MCF 10A (cell line): ENCODE data around the gene PARD6G. TPM values are rescaled to one million over a fixed set of nuclear protein-coding genes. Genes with fewer than 3 reads are reported as not detected.

Experiments
- BruUV-seq: library from RNA; stranded (reverse); fragments of 400-500 nt; replicated peaks from 2 replicates; lab custom pipeline; 2021; lab: Mats Ljungman, UMichigan
- CTCF ChIA-PET: fragments of 300-600 bp; sonication (Branson Sonifier 250); formaldehyde crosslinking; extraction: SDS; loops from one replicate; lab custom pipeline; 2021; ENCODE audit warnings: antibody characterized with exemption, inconsistent platforms; lab: Yijun Ruan, JAX
- POLR2A ChIA-PET: fragments of 300-600, 350-650 bp; sonication (Branson Sonifier 250); formaldehyde crosslinking; extraction: SDS; loops from one replicate; lab custom pipeline; 2020; ENCODE audit warnings: antibody characterized with exemption, inconsistent platforms; lab: Yijun Ruan, JAX
- DNase-seq: peaks from one replicate; pipeline ENCODE4 v3.0.0-alpha.2; 2018; ENCODE audit not compliant: unreplicated experiment
- H3K27ac Mint-ChIP-seq: one replicate; pipeline ENCODE4 v1.8.0; 2022; ENCODE audit warnings: mild to moderate bottlenecking, low read depth, mixed read lengths; ENCODE audit not compliant: unreplicated experiment
- H3K27me3 Mint-ChIP-seq: one replicate; pipeline ENCODE4 v1.8.0; 2022; ENCODE audit warnings: mixed read lengths; ENCODE audit not compliant: insufficient read depth, unreplicated experiment
- H3K36me3 Mint-ChIP-seq: one replicate; pipeline ENCODE4 v1.8.0; 2022; ENCODE audit warnings: mild to moderate bottlenecking, moderate library complexity, mixed read lengths; ENCODE audit not compliant: insufficient read depth, unreplicated experiment
- H3K4me1 Mint-ChIP-seq: one replicate; pipeline ENCODE4 v1.8.0; 2022; ENCODE audit warnings: mixed read lengths; ENCODE audit not compliant: insufficient read depth, unreplicated experiment
- H3K4me3 Mint-ChIP-seq: one replicate; pipeline ENCODE4 v1.8.0; 2022; ENCODE audit warnings: mild to moderate bottlenecking, moderate library complexity, mixed read lengths; ENCODE audit not compliant: unreplicated experiment
- H3K9me3 Mint-ChIP-seq: one replicate; pipeline ENCODE4 v1.8.0; 2022; ENCODE audit warnings: mixed read lengths; ENCODE audit not compliant: unreplicated experiment
- intact Hi-C: fragments of 100-400 bp; cut with micrococcal nuclease; formaldehyde crosslinking; loops from 2 replicates; pipeline ENCODE4 v1.14.1; 2022
- total RNA-seq: library from RNA; stranded (reverse); gene quantifications from 2 replicates; pipeline ENCODE4 v1.2.3, GENCODE V29; 2022
- TF ChIP-seq, protein P1 (sequence below): fragments of 200-600 bp; IDR thresholded peaks from one replicate; pipeline ENCODE4 v1.8.0; 2022; ENCODE audit warnings: antibody characterized with exemption, mild to moderate bottlenecking; ENCODE audit not compliant: unreplicated experiment

The PARD6G gene
- total RNA-seq, 1 experiment from 2014 or later: 8.1 TPM

DNA sequence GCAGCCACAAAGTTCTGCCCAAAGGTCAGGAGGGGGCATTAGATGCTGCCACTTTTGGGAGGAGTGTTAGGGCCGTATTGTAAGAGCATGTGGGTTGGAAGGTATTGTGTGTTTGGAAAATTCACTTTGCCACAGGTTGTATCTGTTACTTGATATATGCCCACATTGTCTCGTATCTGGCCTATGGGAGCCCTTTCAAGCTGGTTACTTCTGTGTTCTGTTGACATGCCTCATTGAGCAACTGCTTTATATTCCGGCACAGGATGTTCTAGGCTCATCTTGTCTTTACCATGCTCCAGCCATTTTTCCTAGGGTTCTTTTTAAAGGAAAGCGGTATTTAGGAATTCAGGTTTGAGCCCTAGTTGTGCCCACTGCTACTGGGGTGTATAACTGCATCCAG is 132.3 kb downstream of the PARD6G start:
- Mint-ChIP-seq H3K36me3 (peaks cover 32% of the 10 kb centered on the region), H3K4me3 (no peak overlapping the region), H3K27me3 (no peaks in the 10 kb centered on the region), H3K27ac (no peak overlapping the region), H3K9me3 (no peaks in the 10 kb centered on the region), H3K4me1 (peaks cover 14% of the 10 kb centered on the region)
- intact Hi-C loops: no loop called here
- TF ChIP-seq, protein P1, sequence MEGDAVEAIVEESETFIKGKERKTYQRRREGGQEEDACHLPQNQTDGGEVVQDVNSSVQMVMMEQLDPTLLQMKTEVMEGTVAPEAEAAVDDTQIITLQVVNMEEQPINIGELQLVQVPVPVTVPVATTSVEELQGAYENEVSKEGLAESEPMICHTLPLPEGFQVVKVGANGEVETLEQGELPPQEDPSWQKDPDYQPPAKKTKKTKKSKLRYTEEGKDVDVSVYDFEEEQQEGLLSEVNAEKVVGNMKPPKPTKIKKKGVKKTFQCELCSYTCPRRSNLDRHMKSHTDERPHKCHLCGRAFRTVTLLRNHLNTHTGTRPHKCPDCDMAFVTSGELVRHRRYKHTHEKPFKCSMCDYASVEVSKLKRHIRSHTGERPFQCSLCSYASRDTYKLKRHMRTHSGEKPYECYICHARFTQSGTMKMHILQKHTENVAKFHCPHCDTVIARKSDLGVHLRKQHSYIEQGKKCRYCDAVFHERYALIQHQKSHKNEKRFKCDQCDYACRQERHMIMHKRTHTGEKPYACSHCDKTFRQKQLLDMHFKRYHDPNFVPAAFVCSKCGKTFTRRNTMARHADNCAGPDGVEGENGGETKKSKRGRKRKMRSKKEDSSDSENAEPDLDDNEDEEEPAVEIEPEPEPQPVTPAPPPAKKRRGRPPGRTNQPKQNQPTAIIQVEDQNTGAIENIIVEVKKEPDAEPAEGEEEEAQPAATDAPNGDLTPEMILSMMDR: no peak
- CTCF ChIA-PET: no interaction called here
- DNase-seq: no peak
- BruUV-seq: no TSS peak
- POLR2A ChIA-PET: no interaction called here

DNA sequence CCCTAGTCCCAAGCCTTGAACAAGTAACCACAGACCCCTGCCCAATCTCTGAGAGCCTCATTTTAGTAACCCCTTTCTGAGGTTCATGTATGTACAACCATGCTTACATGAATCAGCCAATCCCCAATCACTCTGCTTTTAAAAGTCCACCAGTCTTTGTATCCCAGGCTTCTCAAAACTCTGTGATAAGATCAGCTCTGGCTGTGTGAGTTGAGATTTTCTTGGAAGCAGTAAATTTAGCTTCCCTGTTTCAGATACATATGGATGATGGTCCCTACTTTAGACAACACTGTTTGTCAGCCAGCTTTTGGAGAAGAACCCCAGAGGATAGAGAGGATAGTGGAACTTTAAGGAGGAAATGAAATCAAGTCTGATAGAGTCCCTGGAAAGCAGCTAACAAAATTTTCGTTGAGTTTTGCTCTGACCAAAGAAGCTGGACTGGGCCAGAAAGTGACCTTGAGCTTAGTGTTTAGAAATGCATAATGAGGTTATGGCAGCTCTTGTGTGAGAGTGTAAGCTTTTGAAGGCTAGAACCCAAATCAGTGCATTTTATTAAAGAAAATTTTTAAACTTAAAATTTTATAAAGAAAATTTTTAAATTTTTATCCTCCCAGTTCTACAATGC is 134.6 kb downstream of the PARD6G start:
- H3K36me3 Mint-ChIP-seq: peaks cover 10% of the 10 kb centered on the region
- BruUV-seq: no TSS peak
- H3K9me3 Mint-ChIP-seq: no peaks in the 10 kb centered on the region
- ChIA-PET CTCF (interaction anchor here (0.7 to 1.7 kb wide), 3 partner anchors 19 to 58 kb away, joined by 3 to 6 read pairs (median 4); no protein-coding TSS in a partner anchor), POLR2A (interaction anchor here (0.6 to 1.9 kb wide), 6 partner anchors 11 to 125 kb away, joined by 3 to 21 read pairs (median 4); no protein-coding TSS in a partner anchor)
- DNase-seq: no peak
- H3K27ac Mint-ChIP-seq: no peak overlapping the region
- TF ChIP-seq, protein P1: no peak
- peaks cover 14% of the 10 kb centered on the region for H3K4me1 Mint-ChIP-seq
- no peaks in the 10 kb centered on the region for H3K27me3 Mint-ChIP-seq
- intact Hi-C loops: loop anchor here (5.0 kb wide), 1 partner anchor 80 kb away; the partner anchor contains the start of gene RBFA
- no peak overlapping the region for H3K4me3 Mint-ChIP-seq

DNA sequence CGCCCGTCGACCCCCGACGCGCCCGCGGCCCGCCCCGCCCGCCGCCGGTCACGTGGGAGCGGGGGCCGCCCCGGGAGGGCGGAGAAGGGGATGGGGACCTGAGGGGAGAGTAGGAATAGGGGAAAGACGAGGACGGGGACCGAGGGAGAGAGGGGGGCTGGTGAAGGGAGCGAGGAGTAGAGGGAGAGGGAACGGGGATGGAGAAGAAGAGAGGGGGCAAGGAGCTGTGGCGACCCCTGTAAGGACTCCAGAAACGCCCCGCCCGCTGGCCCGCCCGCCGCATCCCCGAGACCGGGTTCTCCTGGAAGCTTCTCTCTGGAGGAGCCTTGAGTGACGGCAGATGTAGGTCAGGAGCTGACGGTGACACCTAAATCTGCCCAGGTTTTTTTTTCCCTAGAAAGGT is 137.6 kb downstream of the PARD6G start:
- H3K27ac Mint-ChIP-seq: peak overlapping the region; percentile 86
- no peaks in the 10 kb centered on the region for H3K36me3 Mint-ChIP-seq
- H3K9me3 Mint-ChIP-seq: no peaks in the 10 kb centered on the region
- peaks cover 14% of the 10 kb centered on the region for H3K4me1 Mint-ChIP-seq
- intact Hi-C loops: loop anchor here (1.0 to 5.0 kb wide), 2 partner anchors 77 to 121 kb away; partner anchors contain the start of genes RBFA and TXNL4A
- no peaks in the 10 kb centered on the region for H3K27me3 Mint-ChIP-seq
- H3K4me3 Mint-ChIP-seq: peak overlapping the region; percentile 70
- CTCF ChIA-PET: interaction anchor here (1.4 kb wide), 1 partner anchor 21 kb away, joined by 5 read pairs; no protein-coding TSS in a partner anchor
- TF ChIP-seq, protein P1: no peak
- DNase-seq: peak; percentile 31
- BruUV-seq: no TSS peak
- POLR2A ChIA-PET: interaction anchor here (0.6 to 2.3 kb wide), 10 partner anchors 15 to 150 kb away, joined by 3 to 26 read pairs (median 4); partner anchors contain the start of gene RBFA

DNA sequence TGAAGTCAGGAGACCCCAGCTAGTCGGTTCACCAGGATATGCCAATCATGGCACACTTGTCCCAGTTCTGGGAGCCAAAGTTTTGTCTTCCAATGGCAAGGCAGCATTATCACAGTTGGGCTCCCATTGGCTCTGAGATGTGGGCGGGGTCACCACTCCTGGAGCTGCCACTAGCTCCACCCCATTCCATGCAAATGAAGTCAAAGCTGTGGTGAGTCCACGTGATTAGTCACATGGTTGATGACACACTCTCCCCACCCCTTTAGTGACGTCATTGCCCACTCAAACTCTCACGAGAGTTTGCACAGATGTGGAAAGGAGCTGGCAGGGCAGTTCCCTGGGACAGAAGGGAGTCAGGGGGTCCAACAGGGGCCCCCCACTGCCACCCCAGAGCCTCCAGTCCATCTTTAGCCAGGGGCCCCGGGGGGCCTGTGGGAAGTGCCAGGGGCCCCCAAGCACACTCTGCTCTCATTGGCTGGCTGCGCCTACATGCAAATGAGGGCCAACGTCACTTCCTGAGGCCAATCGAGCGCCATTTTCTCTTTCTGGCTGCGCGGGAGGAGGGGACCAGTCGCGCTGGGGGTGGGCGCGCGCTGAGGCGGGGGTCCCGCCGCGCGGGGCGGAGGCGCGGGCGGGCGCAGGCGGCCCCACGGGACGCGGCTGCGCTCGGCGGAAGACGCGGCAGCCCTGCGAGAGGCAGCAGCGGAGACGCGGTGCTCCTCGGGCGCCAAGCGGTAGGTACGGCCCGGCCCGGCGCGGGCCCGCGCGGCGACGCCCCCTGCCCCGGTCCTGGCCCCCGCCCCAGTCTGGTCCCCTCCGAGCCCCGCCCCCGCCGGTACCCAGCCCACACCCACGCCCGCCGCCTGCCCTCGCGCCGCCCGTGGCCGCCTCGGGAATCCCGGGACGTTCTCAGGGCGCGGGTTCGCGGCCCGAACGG is 138.3 kb downstream of the PARD6G start, which contains the start of gene ADNP2:
ADNP2 (plus strand) TSS at position 524 of the 937 bp plus-strand sequence. CDS start 8,281 bp downstream, outside the sequence.
- H3K4me3 Mint-ChIP-seq: peak within 1 kb of the TSS; percentile 70
- H3K4me1 Mint-ChIP-seq: peaks cover 14% of the 10 kb centered on the region
- intact Hi-C loops: no loop called here
- H3K27me3 Mint-ChIP-seq: no peaks in the 10 kb centered on the region
- peak within 1 kb of the TSS; percentile 86 for H3K27ac Mint-ChIP-seq
- BruUV-seq: no TSS peak
- CTCF ChIA-PET: no interaction called here
- H3K9me3 Mint-ChIP-seq: no peaks in the 10 kb centered on the region
- POLR2A ChIA-PET: interaction anchor here (0.7 to 2.3 kb wide), 13 partner anchors 9 to 718 kb away, joined by 3 to 26 read pairs (median 4); partner anchors contain the start of genes RBFA and TXNL4A
- peak; percentile 98 for DNase-seq
- TF ChIP-seq, protein P1: no peak
- H3K36me3 Mint-ChIP-seq: no peaks in the 10 kb centered on the region
